GM12892 (cell line): ENCODE results near the gene IRF6.
A peak's percentile ranks its signal among the peaks of the same experiment; 100 is the strongest.

ENCODE experiments used
- DNase-seq: peaks from one replicate; pipeline ENCODE4 v3.0.0; 2011; ENCODE audit not compliant: insufficient read length
- FAIRE-seq: peaks from 2 replicates; lab custom pipeline; 2011; peaks lifted over from hg19 to GRCh38; lab: Jason Lieb, UNC
- POLR2A ChIP-seq: IDR thresholded peaks from 2 replicates; pipeline ENCODE4 v1.6.1; 2011; ENCODE audit warnings: low read depth, low read length, control low read depth
- POLR2AphosphoS5 ChIP-seq: IDR thresholded peaks from 2 replicates; pipeline ENCODE4 v1.6.1; 2011; ENCODE audit warnings: low read depth, low read length, control low read depth
- TAF1 ChIP-seq: IDR thresholded peaks from 2 replicates; pipeline ENCODE4 v1.6.1; 2011; ENCODE audit warnings: low read depth, mild to moderate bottlenecking, control low read depth, low read length, borderline replicate concordance

The IRF6 gene

GRCh38 chr1:209783386-209783785 lies 22.6 kb downstream of the IRF6 start:
- DNase-seq (no peak), FAIRE-seq (no peak)
- TF ChIP-seq TAF1 (no peak), POLR2A (no peak), POLR2AphosphoS5 (no peak)

- no peak for TF ChIP-seq POLR2A
- no peak for TF ChIP-seq POLR2AphosphoS5
- TF ChIP-seq TAF1, result no peak
- FAIRE-seq, result no peak
- no peak for DNase-seq
Observed at GRCh38 chr1:209780268-209780667, 25.7 kb downstream of the IRF6 start.

- no peak for FAIRE-seq
- TF ChIP-seq TAF1 (no peak), POLR2AphosphoS5 (no peak), POLR2A (no peak)
- DNase-seq, result no peak
Observed at GRCh38 chr1:209778102-209778501, 27.8 kb downstream of the IRF6 start.

GRCh38 chr1:209777587-209777986 lies 28.4 kb downstream of the IRF6 start:
- FAIRE-seq (no peak), DNase-seq (no peak)
- TF ChIP-seq POLR2A (no peak), POLR2AphosphoS5 (no peak), TAF1 (no peak)

- TF ChIP-seq POLR2AphosphoS5, result no peak
- no peak for FAIRE-seq
- DNase-seq, result no peak
Observed at GRCh38 chr1:209775678-209776077, 30.3 kb downstream of the IRF6 start.

DNA sequence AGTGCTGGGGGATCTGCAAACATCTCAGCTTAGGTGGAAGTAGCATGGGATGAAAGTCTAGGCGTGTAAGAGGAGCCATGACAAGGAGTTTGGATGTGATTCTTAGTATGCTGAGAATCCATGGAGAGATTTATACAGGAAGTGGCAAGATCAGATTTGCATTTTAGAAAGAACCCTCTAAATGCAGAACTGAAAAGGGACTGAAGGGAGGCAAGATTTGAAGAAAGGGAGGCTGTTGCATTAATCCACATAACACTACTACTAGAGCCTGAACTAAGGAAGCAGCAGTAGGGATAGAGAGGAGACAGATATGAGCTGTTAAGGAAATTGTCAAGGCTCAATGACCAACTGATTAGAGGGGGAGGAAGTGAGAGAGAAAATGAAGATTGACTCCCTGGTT lies 31.4 kb downstream of the IRF6 start:
- FAIRE-seq, result peak; percentile 14
- no peak for TF ChIP-seq TAF1
- no peak for TF ChIP-seq POLR2AphosphoS5
- TF ChIP-seq POLR2A, result no peak

DNA sequence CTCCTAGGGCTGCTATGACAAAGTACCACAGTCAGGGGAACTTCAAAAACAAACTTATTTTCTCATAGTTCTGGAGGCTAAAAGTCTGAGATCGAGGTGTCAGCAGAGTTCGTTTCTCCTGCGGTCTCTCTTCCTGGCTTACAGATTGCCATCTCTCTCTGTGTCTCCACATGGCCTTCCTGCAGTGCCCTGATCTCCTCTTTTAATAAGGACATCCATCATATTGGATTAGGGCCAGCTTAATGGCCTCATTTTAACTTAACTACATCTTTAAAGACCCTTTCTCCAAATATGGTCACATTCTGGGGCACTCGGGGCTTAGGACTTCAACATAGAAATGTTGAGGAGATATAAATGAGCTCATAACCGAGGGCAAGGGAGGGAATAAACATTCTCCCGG lies 33.8 kb downstream of the IRF6 start:
- no peak for TF ChIP-seq POLR2AphosphoS5
- no peak for TF ChIP-seq POLR2A
- TF ChIP-seq TAF1, result no peak
- FAIRE-seq, result no peak
- no peak for DNase-seq

More for the DNA sequence above, 31.4 kb downstream of the IRF6 start:
- DNase-seq, result no peak

DNA sequence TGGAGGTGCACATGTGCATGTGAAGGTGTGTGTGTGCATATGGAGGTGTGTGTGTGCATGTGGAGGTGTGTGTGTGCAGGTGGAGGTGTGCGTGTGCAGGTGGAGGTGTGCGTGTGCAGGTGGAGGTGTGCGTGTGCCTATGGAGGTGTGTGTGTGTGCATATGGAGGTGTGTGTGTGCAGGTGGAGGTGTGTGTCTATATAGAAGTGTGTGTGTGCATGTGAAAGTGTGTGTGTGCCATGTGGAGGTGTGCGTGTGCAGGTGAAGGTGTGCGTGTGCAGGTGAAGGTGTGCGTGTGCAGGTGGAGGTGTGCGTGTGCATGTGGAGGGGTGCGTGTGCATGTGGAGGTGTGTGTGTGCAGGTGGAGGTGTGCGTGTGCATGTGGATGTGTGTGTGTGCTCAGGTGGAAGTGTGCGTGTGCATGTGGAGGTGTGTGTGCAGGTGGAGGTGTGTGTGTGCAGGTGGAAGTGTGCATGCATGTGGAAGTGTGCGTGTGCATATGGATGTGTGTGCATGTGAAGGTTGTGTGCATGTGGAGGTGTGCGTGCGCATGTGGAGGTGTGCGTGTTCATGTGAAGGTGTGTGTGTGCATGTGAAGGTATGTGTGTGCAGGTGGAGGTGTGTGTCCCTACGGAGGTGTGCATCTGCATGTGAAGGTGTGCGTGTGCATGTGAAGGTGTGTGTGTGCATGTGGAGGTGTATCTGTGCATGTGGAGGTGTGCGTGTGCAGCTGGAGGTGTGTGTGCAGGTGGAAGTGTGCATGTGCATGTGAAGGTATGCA lies 35.1 kb downstream of the IRF6 start:
- FAIRE-seq, result no peak
- no peak for DNase-seq
- TF ChIP-seq POLR2A, result no peak
- no peak for TF ChIP-seq POLR2AphosphoS5
- TF ChIP-seq TAF1, result no peak

DNA sequence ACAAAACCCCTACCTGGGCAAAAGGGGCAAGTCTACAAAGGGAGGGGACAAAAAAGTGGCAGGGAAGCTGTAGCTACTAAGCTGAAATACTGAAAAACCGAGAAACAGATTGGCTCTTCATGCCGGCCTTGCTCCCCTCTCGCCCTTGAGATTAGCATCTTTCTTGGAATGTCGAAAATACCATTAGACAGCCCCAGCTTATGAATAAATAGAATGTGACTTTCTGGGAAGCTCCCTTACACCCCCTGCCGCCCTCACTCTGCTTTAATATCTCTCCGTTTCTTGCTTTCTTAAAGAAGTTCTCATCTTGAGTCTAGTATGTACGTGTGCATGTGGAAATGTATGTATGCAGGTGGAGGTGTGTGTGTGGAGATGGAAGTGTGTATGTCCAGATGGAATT lies 36.0 kb downstream of the IRF6 start:
- FAIRE-seq (peak; percentile 76), DNase-seq (no peak)
- TF ChIP-seq POLR2A, result no peak; the same call in none of the 2 replicates
- TF ChIP-seq TAF1, result no peak
- TF ChIP-seq POLR2AphosphoS5, result 0 out of 2 replicates have a peak, but pooled peaks have one; percentile 29

DNA sequence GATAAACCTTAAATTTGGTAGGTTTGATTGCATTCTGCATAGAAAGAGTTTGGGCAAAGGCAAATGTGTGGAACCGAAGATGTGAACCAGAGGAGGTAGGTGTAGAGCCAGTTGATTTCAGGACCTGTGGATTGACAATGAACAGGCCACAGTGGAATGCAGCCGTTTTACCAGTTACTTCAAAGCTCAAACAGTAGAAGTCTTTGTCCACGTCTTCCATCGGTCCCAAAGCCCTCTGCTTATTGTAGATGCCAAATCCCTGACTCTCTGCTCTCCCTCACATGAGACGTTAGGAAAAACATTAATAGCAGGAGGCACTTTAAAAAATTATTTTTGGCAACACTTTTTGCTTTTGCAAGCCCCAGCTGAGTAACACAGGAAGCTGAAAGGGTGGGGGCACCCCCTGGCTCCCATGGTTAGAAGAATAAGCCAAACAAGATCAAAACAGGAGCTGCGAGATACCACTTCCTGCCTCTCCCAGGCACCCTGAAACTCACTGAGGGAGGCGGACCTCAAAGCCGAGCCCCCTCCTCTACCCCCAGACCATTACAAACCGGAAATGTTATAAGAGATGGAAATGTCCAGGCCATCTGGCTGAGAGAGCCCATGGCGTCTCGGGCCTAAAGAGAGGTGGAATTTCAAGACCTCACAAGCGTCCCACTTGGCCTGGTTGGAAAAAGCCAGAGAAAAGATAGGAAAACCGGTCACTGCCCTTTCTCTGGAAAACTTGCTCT lies 36.6 kb downstream of the IRF6 start:
- FAIRE-seq (peak; percentile 92), DNase-seq (peak; percentile 62)
- TF ChIP-seq POLR2A (no peak; the same call in 1 of the 2 replicates), TAF1 (no peak)

DNA sequence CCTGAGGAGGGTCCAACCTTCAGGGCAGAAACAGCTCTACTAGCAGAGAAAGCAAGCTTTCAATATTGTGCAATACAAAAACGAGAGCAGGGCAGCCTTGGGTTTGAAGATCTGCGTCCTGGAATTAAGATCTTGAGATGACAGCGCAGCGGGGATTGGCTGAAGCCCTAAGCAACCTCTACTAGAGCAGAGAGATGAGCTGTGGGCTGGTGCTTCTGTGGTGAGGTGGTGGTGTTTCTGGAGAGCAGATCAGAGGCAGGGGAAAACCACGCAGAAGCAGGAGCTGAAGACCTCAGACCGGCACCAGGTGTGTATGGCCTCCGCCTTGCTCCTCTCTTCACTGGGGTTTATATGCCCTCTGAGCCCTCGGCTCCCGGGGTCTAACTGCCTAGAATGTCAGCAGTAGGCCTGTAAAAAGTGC lies 37.6 kb downstream of the IRF6 start:
- peak; percentile 54 for DNase-seq
- peak; percentile 98 for FAIRE-seq
- TF ChIP-seq TAF1, result 0 out of 2 replicates have a peak, but pooled peaks have one; percentile 50
- peak; percentile 88 for TF ChIP-seq POLR2A
- peak; percentile 88 for TF ChIP-seq POLR2AphosphoS5
